HG03521 (cell line): ENCODE data around the gene BCAR3.

Experiments used
- ATAC-seq: cut with Tn5 transposase; IDR thresholded peaks from one replicate; pipeline ENCODE4 v1.9.1; 2021; ENCODE audit warnings: mild to moderate bottlenecking, moderate library complexity; ENCODE audit not compliant: unreplicated experiment

The BCAR3 gene

DNA sequence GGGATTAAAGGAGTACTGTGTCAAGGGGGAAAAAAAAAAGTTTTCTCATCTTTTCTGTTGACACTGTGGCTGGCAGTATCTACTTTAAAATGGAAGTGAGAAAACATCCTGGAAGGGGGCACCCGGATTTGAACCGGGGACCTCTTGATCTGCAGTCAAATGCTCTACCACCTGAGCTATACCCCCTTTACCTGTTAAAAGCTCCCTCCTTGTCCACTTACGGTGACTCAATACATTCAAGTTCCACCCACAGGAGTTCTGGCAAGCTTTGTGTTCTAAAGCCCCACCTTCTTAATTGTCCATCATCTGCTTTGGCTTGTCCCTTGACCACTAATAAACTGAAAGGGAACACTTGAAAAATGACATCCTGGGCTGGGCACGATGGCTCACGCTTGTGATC, 165.5 kb downstream of the BCAR3 start:
- no peak for ATAC-seq
